HFFc6 (cell line): Measurements from ENCODE around the gene CUTC. TPM values are rescaled to one million over a fixed set of nuclear protein-coding genes. Genes with fewer than 3 reads are reported as not detected.

ENCODE experiments used
- DNase-seq: peaks from one replicate; pipeline ENCODE4 v3.0.0-alpha.2; 2018
- H3K27ac Mint-ChIP-seq: 2 replicates; pipeline ENCODE4 v1.8.0; 2020; ENCODE audit warnings: mild to moderate bottlenecking, mixed read lengths
- H3K27me3 Mint-ChIP-seq: 2 replicates; pipeline ENCODE4 v1.8.0; 2021; ENCODE audit warnings: mild to moderate bottlenecking, moderate library complexity, mixed read lengths; ENCODE audit not compliant: insufficient read depth
- H3K36me3 Mint-ChIP-seq: 2 replicates; pipeline ENCODE4 v1.8.0; 2021; ENCODE audit warnings: low read depth, mixed read lengths
- H3K4me1 Mint-ChIP-seq: 2 replicates; pipeline ENCODE4 v1.8.0; 2020; ENCODE audit warnings: low read depth, mixed read lengths
- H3K4me3 Mint-ChIP-seq: 2 replicates; pipeline ENCODE4 v1.8.0; 2020; ENCODE audit warnings: mild to moderate bottlenecking, moderate library complexity, mixed read lengths
- H3K9me3 Mint-ChIP-seq: 2 replicates; pipeline ENCODE4 v1.8.0; 2020; ENCODE audit warnings: mild to moderate bottlenecking, mixed read lengths
- total RNA-seq, 6 experiments: library from RNA; stranded (reverse); fragmentation: NEBNext Ultra II Directional; extraction: Animal tissue kit (Norgen Biotek cat#: 25700); gene quantifications; 2 replicates in 1 of 6; 3 replicates in 5 of 6; pipeline ENCODE4 v1.2.3, GENCODE V29; 2021
- TF ChIP-seq, protein P1 (sequence below): fragments of 200-600 bp; sonication (generic); IDR thresholded peaks from 2 replicates; pipeline ENCODE4 v1.5.0; 2021; ENCODE audit warnings: antibody characterized with exemption, mild to moderate bottlenecking

CUTC gene
- total RNA-seq, 6 experiments from 2014 or later, result 11.2 to 15.2 (median 12.4) TPM

- Mint-ChIP-seq H3K27me3 (no peaks in the 10 kb centered on the region), H3K9me3 (no peaks in the 10 kb centered on the region), H3K4me1 (peaks cover 84% of the 10 kb centered on the region), H3K36me3 (no peaks in the 10 kb centered on the region; the same call in 1 of the 2 replicates), H3K27ac (peak within 1 kb of the TSS; percentile 89), H3K4me3 (no peak within 1 kb of the TSS)
- TF ChIP-seq, protein P1, sequence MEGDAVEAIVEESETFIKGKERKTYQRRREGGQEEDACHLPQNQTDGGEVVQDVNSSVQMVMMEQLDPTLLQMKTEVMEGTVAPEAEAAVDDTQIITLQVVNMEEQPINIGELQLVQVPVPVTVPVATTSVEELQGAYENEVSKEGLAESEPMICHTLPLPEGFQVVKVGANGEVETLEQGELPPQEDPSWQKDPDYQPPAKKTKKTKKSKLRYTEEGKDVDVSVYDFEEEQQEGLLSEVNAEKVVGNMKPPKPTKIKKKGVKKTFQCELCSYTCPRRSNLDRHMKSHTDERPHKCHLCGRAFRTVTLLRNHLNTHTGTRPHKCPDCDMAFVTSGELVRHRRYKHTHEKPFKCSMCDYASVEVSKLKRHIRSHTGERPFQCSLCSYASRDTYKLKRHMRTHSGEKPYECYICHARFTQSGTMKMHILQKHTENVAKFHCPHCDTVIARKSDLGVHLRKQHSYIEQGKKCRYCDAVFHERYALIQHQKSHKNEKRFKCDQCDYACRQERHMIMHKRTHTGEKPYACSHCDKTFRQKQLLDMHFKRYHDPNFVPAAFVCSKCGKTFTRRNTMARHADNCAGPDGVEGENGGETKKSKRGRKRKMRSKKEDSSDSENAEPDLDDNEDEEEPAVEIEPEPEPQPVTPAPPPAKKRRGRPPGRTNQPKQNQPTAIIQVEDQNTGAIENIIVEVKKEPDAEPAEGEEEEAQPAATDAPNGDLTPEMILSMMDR, result no peak
- DNase-seq, result no peak
Observed at GRCh38 chr10:99782447-99783286, 50.6 kb downstream of the CUTC start, which contains the start of gene ABCC2. ABCC2 (plus strand) TSS chr10:99782640; CDS start chr10:99782845, 205 bp downstream.

GRCh38 chr10:99784016-99784726 lies 52.1 kb downstream of the CUTC start:
- no peaks in the 10 kb centered on the region; the same call in 1 of the 2 replicates for H3K36me3 Mint-ChIP-seq
- no peaks in the 10 kb centered on the region for H3K9me3 Mint-ChIP-seq
- H3K4me1 Mint-ChIP-seq, result peaks cover 83% of the 10 kb centered on the region
- TF ChIP-seq, protein P1, result no peak
- peak overlapping the region; percentile 2 for H3K4me3 Mint-ChIP-seq
- H3K27ac Mint-ChIP-seq, result peak overlapping the region; percentile 89
- no peaks in the 10 kb centered on the region for H3K27me3 Mint-ChIP-seq
- peak; percentile 86 for DNase-seq

DNA sequence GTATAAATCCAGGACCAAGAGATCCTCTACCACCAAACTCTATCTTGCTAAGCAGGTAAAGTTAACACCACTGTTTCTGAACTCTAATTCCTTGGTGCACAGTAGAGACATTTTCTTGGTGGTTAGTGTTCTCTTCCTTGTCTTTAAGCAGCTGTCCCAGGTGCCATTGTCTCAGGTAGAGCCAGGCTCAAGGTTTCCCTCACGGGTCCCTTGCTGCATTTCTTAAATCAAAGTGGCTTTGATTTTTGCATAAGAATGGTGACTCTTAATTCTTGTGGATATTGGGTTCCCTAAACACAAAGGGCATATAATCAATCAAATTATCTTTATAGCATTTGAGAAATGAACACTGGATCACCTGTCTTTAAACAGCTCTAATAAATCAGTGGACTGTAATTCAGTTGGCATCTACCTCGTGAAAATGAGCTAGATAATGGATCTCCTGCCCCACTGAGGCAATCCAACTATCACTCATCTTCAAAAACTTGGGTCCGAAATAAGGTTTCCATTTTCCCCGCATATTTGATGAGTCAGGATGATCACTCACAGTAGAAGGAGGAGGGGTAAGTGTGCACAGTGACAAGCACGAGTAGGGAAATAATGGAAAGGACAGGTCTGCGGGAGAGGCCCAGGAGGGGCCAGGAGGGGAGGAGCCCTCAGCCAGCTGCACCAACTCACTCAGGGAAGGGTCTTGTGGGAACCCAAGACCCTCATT lies 52.9 kb downstream of the CUTC start:
- Mint-ChIP-seq H3K27ac (peak overlapping the region; percentile 89), H3K4me1 (peaks cover 79% of the 10 kb centered on the region), H3K27me3 (no peaks in the 10 kb centered on the region), H3K36me3 (no peaks in the 10 kb centered on the region; the same call in 1 of the 2 replicates), H3K9me3 (no peaks in the 10 kb centered on the region), H3K4me3 (peak overlapping the region; percentile 47; the same call in 1 of the 2 replicates)
- TF ChIP-seq, protein P1, result no peak
- no peak for DNase-seq

DNA sequence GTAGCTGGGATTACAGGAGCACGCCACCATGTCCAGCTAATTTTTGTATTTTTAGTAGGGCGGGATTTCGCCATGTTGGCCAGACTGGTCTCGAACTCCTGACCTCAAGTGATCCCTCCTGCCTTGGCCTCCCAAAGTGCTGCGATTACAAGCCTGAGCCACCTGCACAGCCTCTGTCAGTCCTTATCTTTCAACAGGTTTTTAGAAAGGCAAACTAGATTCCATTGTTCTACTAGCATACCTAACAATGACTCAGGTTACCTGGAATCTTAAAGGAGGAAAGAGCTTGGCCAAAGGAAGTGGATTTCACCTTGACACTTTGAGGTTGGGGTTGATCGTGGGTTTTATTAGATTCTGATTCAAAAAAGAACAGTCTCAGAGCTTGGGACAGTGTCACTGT lies 53.6 kb downstream of the CUTC start:
- Mint-ChIP-seq H3K4me3 (peak overlapping the region; percentile 47; the same call in 1 of the 2 replicates), H3K27ac (peak overlapping the region; percentile 89), H3K9me3 (no peaks in the 10 kb centered on the region), H3K27me3 (no peaks in the 10 kb centered on the region), H3K36me3 (no peaks in the 10 kb centered on the region; the same call in 1 of the 2 replicates), H3K4me1 (peaks cover 71% of the 10 kb centered on the region)
- no peak for DNase-seq
- TF ChIP-seq, protein P1, result no peak

DNA sequence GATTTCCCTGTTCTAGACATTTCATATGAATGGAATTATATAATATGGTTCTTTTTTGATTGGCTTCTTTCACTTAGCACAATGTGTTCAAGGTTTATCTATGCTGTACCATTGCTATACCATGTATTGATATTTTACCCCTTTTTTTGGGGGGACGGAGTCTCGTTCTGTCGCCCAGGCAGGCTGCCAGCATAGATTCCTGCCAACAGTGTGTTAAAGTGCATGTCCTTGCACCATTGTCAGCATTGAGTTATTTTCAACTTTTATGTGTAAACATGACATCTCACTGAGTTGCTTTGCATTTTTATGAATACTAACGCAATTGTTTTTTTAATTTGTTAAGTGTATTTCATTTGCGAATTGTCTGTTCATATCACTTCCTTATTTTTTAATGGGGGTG lies 55.3 kb downstream of the CUTC start:
- H3K4me1 Mint-ChIP-seq, result peaks cover 55% of the 10 kb centered on the region
- no peak overlapping the region for H3K27ac Mint-ChIP-seq
- no peak overlapping the region for H3K4me3 Mint-ChIP-seq
- no peaks in the 10 kb centered on the region for H3K27me3 Mint-ChIP-seq
- TF ChIP-seq, protein P1, result no peak
- DNase-seq, result no peak
- H3K36me3 Mint-ChIP-seq, result no peaks in the 10 kb centered on the region; the same call in 1 of the 2 replicates
- H3K9me3 Mint-ChIP-seq, result no peaks in the 10 kb centered on the region
